ENCODE measurements around the gene IGFN1.
A peak's percentile ranks its signal among the peaks of the same experiment; 100 is the strongest.

Gene IGFN1

GRCh38 chr1:201163707-201164106 lies 26.9 kb upstream of the IGFN1 start:
- DNase-seq (ENCODE audit: low read depth in 2 of 2) = no peak

- DNase-seq (ENCODE audit: low read depth in 2 of 2) = no peak
Measured at GRCh38 chr1:201164645-201165044, 26.0 kb upstream of the IGFN1 start.

DNA sequence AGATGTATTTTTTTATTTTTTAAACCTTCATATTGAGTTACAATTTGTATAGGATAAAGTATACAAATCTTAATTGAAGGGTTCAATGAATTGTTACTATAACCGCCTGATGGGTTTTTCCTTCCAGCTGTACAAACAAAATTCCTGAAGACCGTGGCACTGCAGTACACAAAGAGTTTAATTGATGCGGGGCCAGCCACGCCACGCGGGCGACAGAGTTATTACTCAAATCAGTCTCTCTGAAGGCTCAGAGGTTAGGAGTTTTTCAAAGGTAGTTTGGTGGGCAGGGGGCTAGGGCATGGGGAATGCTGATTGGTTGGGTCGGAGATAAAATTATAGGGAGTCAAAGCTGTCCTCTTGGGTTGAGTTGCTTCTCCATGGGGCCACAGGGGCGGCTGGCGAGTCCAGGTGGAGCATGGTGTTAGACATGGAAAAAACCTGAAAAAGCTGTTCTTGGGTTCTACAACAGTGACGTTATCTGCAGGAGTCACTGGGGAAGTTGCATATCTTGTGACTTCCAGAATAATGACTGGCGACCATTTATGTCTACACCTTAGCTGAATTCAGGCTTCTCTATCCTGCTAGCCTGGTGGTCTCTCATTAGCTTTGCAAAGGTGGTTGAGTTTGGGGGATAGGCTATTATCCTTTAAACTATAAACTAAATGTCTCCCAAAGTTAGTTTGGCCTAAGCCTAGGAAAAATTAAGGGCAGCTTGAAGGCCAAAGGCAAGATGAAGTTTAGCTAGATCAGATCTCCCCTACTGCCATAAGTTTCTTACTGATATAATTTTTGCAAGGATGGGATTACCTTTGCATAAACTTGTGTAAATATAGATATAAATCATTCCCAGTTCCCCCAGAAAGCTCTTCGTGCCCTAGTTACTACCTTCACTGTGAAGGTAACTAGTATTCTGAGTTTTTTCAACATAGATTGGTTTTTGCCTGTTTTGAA lies 23.3 kb upstream of the IGFN1 start:
- DNase-seq (ENCODE audit: low read depth in 2 of 2) = no peak

GRCh38 chr1:201169203-201169602 lies 21.4 kb upstream of the IGFN1 start:
- DNase-seq (ENCODE audit: low read depth in 2 of 2) = no peak

- DNase-seq (ENCODE audit: low read depth in 2 of 2) = no peak
Measured at GRCh38 chr1:201169971-201170532, 20.6 kb upstream of the IGFN1 start.

DNA sequence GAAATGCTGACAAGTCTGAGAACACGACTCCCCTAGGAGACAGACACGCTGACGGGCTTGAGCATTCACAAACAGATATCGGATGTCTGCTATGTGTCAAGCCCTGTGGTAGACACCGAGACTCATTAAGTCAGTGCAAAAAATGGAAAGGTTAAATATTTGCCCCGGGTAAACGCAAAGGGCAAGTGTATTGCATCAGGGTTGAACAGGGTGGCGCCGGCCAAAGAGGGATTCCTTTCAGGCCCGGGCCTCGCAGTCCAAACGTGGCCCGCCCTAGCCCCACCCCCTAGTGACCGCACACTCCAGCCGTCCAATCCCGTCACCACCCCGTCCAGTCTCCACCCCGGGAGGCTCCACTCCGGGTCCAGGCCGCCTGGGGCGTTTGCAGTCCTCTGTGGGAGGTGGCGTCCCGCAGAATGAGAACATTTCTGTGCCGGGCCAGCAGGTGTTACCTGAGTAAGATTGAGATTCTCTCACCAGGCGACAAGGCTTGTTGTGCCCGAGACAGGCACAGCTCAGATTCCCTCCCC lies 20.0 kb upstream of the IGFN1 start:
- peak; percentile 38 to 44 for DNase-seq (ENCODE audit: low read depth in 2 of 2)

DNA sequence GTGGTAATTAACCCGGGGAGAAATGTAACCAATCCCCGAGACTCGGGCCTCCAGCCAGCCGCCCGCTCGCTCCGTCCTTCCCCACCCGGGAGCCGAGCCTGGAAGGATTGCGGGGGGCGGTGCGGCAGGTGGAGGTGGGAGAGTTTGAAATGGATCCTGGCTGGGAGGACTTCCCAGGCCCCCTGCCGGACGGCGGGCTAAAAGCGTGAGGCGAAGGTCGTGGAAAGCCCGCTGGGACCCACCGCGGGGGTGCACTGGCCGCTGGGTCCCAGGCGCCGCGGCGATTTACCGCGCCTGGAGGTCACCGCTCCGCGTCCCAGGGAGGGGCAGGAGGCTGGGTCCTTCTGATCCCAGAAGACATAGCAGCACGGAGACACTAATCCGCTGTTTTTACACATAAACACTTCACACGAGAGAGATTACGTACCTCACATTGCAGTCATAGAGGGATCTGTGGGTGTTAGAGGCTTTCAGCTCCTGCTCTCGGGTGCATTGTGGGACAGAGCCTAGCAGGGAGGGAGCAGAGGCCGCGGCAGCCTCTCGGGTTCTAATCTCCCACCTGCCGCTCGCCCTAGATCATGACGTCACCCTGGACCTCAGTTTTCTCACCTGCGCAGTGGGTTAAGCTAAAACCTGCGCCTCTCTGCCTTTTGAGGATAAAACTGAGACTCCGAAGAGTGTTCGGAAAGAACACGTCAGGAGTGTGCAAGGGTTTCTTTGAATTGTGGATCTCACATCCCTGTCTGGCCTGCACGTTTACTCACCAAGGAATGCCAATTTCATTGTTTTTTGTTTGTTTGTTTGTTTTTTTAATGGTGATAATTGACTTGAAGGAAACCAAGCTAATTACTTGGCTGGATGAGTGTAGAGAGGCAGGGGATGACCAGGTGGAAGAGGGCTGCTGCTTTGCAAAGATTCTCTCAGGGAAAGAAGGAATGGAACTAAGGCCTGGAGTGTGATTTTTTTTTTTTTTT lies 19.3 kb upstream of the IGFN1 start:
- DNase-seq (ENCODE audit: low read depth in 2 of 2) = no peak

DNA sequence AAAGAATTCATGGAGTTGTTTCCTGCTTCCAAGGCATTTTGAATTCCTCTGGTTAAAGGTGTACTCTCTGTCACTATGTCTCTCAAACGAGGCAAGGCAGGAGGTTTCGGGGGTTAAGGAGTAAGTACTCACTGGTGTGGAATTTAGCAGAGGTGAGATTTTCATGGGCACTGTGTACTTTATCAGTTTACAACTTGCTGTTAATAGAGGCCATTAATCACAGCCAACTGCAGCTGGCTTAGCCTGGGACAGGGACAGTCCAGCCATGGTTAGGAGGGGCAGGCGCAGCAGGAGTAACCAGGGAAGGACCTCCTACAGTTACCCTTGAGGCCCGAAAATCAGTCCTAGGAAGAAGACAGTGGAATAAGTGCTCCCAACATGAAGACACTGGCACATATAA lies 18.3 kb upstream of the IGFN1 start:
- DNase-seq (ENCODE audit: low read depth in 2 of 2) = no peak

- no peak for DNase-seq (ENCODE audit: low read depth in 2 of 2)
Measured at GRCh38 chr1:201172999-201173610, 17.5 kb upstream of the IGFN1 start.

GRCh38 chr1:201173736-201174135 lies 16.9 kb upstream of the IGFN1 start:
- DNase-seq (ENCODE audit: low read depth in 2 of 2) = no peak

DNA sequence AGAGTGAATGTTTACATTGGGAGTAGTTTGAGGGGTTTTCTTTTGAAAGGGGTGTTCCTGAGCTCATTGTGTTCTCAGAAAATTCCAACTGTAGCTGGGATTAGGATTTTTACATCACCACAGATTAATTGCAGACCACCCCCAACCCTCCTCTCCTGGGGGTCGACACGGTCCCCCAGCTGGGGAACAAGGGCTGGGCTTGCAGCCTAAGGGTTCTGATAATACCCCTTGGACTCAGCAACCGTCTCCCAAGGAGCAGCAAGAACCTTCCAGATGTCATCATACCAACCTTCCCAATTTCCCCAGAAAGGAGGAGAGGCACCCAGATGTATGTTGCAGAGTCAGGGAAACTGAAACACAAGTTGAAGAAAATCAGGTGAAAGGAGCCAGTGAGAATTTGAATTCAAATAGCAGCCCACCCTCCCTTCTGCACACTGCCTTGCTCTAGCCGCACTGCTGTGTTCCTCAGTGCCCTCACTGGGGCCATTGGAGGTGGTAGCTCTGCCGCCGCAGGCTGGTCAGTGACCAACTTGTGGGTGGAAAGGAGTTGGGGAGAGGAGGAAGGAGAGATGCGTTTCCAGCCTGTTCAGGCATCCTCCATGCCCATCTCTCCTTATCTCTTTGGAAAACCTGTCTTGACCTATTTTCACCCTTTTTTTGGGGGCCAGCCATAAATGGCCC lies 14.7 kb upstream of the IGFN1 start:
- no peak for DNase-seq (ENCODE audit: low read depth in 2 of 2)

DNA sequence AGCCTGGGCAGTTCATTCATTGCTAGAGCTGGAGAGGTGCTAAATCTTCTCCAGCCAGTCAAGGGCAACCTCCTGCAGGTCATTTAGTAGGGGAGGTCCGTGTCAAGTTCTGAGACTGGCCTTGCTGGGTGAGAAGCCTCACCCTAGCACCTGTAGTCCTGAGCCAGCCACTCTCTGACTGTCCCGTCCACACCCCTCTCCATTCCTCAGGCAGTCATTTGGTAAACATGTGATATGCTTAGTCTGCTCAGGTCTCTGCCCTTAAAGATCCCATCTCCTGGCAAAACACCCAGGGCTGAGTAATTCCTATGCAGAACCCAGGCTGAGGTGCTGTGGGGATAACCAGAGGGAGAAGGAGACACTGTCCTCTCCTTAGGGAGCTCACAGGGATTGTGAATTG lies 13.7 kb upstream of the IGFN1 start:
- no peak for DNase-seq (ENCODE audit: low read depth in 2 of 2)

DNA sequence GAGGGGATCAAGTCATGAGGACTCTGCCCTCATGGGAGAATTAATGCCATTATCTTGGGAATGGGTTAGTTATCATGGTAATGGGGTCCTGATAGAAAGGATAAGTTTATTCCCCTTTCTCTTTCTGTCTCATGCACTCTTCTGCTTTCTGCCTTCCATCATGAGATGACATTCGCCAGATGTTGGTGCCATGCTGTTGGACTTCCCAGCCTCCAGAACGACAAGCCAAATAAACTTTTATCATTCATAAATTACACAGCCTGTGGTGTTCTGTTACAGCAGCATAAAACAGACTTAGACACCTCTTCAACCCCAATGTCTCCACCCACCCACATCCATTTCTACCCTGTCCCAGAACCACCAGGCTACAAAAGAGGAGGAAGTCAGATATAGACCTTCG lies 11.9 kb upstream of the IGFN1 start:
- DNase-seq (ENCODE audit: low read depth in 2 of 2) = no peak

DNA sequence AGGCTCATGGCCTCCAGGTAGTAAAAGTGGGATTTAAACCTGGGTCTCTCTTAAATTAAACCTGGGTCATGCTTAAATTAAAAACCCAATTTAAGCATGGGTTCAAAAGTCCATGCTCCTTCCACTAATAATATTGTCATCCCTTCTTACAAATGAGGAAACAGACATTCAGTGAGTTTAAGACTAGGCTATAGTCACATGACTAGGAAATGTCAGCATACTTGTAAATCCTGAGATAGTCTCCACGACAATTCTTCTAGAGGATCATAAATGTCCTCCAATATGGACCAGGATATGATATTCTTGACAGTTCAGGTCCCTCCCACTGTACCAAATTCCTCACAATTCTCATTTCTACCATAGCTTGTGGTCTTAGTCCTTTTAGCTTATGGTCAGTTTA lies 10.5 kb upstream of the IGFN1 start:
- no peak for DNase-seq (ENCODE audit: low read depth in 2 of 2)

DNA sequence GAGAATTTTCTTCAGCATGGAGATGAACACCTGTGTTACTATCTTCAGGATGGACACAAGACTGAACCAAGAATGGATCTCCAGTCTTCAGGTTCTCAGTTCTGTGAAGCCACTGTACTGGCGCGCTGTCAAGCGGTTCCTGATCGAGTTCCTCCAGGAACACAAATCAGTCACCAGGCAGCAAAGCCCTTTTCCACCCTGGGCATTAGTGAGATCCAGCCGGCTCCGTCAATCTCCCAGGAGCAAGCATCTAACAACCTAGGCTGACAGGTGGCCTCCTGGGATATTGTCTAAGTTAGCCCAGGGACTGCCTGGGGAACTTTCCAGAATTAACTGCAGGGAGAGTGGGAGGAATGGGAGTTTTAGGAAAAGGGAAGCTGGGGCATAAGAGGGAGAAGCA lies 9.7 kb upstream of the IGFN1 start:
- no peak for DNase-seq (ENCODE audit: low read depth in 2 of 2)

GRCh38 chr1:201181323-201181722 lies 9.3 kb upstream of the IGFN1 start:
- DNase-seq (ENCODE audit: low read depth in 2 of 2) = no peak

DNA sequence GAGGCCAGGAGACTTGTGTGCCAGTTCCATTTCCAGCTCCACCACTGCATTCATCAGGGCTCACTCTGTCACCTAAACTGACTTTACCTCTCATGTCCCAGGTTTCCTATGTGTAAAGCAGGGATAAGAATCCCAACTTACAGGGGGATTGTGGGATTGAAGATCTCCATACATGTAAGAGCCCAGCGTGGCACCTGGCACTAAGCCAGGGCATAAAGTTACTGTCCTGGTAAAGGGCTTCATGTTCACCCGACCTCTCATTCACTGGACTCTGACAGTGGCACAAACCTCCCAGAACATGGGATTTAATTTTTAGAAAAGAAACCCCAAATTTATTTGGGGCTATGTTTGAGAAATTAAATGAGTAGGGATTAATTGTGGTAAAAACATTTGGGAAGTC lies 8.9 kb upstream of the IGFN1 start:
- DNase-seq (ENCODE audit: low read depth in 2 of 2) = no peak

GRCh38 chr1:201183209-201183608 lies 7.4 kb upstream of the IGFN1 start:
- DNase-seq (ENCODE audit: low read depth in 2 of 2) = no peak

DNA sequence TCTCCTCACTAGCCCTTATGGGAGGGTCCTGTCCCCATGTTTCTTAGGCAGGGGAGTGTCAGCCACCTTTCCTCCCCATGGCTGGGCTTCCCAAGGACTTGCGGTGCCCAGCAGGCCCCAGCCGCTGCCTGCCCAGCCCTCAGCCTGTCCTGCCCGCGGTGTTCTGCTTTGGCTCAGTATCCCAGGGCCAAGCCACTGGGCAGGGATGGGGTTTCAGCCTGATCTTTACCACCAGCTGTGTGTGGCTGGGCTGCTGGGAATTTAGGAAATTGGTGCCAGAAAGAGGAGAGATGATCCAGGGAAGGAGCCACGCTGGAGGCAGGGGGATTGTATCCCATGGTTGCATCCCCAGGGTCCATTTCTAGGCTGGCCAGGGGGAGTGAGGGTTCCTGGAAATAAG lies 6.9 kb upstream of the IGFN1 start:
- DNase-seq (ENCODE audit: low read depth in 2 of 2) = no peak

DNA sequence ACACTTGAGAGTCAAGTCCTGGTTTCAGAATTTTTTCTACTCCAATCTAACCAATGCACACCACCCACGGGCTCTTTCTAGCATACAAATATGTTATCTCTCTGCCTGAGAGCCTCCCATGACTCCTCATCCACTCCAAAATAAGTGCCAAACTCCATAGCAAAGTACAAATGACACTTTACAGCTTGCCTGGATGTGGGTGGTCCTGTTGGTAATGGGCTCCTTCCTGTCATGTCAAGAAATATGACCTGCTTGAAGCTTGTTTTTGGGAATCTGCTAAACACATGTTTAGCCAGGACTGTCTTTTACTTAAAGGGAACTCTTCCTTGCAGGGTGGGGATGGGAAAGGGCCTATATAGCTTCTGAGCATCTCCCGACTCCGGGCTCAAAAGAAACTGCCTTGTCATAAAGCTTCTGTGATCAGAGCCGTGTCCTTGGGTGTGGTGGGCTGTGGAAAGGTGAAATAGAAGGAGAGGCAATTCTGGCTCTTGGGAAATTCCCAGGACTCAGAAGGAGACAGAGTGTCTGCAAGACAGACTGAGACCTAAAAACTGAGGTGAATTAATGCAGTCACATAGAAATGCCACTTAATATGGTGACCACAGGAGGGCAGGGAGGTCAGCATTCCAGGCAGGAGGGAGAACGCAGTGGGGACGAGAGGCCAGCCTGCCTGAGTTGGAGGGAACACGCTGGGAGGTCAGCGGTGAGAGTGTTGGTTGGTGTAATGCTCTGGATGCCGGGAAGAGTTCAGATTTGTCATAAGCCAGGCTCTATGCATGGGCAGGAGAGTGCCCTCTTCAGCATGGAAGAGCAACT lies 6.1 kb upstream of the IGFN1 start:
- DNase-seq (ENCODE audit: low read depth in 2 of 2) = no peak
